ENCODE results near the gene OSBPL6.
"Not testable (repeated sequence)": the region's sequence is repeated elsewhere in the genome, so short reads cannot be mapped to it uniquely, and the experiment has no call there.

The OSBPL6 gene

DNA sequence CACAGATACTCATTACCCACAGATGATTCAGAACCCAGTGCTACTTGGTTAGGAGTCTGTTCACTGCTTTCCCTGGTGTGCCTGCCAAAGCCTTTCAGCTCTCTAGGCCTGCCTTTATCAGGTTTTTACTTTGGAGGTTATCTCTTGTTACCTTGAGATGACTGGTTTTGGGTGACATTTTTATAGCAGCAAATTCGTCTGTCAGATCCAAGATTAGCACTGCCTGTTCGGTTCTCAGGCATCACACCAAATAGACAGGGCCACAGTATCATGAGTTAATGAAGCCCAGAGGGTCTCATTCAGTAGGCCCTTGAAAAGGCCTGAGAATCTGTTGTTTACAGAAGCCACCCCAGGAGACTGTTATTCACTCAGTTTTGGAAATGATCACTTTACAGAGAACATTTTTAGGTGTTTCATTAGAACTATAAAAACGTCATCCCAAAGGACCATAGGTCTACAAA lies 121.2 kb downstream of the OSBPL6 start:
- TF ChIP-seq, protein P1, sequence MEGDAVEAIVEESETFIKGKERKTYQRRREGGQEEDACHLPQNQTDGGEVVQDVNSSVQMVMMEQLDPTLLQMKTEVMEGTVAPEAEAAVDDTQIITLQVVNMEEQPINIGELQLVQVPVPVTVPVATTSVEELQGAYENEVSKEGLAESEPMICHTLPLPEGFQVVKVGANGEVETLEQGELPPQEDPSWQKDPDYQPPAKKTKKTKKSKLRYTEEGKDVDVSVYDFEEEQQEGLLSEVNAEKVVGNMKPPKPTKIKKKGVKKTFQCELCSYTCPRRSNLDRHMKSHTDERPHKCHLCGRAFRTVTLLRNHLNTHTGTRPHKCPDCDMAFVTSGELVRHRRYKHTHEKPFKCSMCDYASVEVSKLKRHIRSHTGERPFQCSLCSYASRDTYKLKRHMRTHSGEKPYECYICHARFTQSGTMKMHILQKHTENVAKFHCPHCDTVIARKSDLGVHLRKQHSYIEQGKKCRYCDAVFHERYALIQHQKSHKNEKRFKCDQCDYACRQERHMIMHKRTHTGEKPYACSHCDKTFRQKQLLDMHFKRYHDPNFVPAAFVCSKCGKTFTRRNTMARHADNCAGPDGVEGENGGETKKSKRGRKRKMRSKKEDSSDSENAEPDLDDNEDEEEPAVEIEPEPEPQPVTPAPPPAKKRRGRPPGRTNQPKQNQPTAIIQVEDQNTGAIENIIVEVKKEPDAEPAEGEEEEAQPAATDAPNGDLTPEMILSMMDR (IDR thresholded peaks at IDR 0.05; ENCODE audit: low read depth, low read length, missing control alignments) = no peak
- no peak for DNase-seq (ENCODE audit: low read depth)
- no peak overlapping the region for H3K4me3 ChIP-seq (ENCODE audit: low read depth, low read length)

DNA sequence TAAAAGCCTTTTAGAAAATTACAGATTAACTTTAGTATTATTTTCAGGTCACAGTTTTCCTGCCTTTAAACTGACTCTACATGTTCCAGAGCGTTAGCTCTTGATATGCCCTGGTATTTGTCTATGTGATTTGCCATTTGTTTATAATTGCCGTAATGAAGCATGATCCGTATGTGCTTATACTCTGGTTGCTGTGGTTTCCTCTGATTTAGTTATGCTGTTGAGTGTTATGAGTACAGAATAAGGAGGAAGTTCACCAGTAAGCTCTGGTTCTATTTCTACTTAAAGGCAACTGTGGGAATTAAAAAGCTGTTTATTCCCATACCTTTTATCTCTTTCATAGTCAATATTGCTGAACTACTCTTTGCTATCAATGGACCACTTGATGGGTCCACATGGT lies 123.5 kb downstream of the OSBPL6 start:
- no peak overlapping the region for H3K4me3 ChIP-seq (ENCODE audit: low read depth, low read length)
- DNase-seq (ENCODE audit: low read depth) = no peak
- TF ChIP-seq, protein P1 (IDR thresholded peaks at IDR 0.05; ENCODE audit: low read depth, low read length, missing control alignments) = no peak

- TF ChIP-seq, protein P1 (IDR thresholded peaks at IDR 0.05; ENCODE audit: low read depth, low read length, missing control alignments) = no peak
- no peak for DNase-seq (ENCODE audit: low read depth)
- no peak overlapping the region for H3K4me3 ChIP-seq (ENCODE audit: low read depth, low read length)
These were observed 125.8 kb downstream of the OSBPL6 start for GRCh38 chr2:178320011-178320585.

DNA sequence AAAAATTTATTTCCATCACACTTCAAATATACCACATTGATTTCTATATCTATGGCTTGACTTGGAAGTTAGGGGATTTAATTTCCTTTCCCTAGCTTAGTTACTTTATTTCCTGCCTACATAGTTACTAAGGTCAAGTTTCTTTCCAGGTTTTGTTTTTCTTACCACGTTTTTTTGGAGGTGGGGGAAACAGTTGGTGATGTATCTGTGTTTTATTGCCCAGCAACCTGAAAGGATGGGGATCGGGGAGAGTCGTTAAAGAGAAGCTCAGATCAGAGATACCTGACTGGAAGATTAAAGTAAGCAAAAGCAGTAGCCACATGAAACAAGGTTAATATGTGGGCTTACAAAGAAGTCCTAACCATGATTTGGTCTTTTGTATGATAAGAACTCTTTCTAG lies 127.8 kb downstream of the OSBPL6 start:
- no peak overlapping the region for H3K4me3 ChIP-seq (ENCODE audit: low read depth, low read length)
- DNase-seq (ENCODE audit: low read depth) = no peak
- TF ChIP-seq, protein P1 (IDR thresholded peaks at IDR 0.05; ENCODE audit: low read depth, low read length, missing control alignments) = no peak

DNA sequence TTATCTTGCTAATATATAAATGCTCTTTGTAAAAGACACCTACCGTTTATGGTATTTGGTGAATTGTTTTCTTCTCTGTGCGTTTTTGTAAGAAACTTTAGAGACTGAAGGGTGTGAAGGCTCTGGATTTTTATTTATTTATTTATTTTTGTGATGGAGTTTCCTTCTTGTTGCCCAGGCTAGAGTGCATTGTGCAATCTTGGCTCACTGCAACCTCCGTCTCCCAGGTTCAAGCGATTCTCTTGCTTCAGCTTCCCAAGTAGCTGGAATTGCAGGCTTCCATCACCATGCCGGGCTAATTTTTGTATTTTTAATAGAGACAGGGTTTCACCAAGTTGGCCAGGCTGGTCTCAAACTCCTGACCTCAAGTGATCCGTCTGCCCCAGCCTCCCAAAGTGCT lies 129.0 kb downstream of the OSBPL6 start:
- H3K4me3 ChIP-seq (ENCODE audit: low read depth, low read length); DNase-seq (ENCODE audit: low read depth): not testable (repeated sequence)

DNA sequence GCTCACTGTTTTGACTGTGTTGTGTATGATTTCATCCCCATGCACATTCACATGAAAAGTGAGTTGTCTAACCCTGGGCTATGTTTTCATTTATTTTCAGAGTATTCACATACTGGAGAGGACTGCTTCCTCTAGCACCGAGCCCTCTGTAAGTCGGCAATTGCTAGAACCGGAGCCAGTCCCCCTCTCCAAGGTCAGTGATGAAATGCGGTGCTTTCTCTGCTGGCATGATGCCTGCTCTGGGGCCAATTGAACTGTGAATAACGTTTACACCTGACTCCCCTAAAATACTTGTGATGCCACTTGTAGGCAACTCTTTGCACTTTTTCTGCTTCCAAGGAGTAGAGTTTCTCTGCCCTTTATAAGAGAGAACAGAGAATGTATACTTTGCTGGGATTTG lies 129.8 kb downstream of the OSBPL6 start:
- no peak for DNase-seq (ENCODE audit: low read depth)
- H3K4me3 ChIP-seq (ENCODE audit: low read depth, low read length) = no peak overlapping the region
- TF ChIP-seq, protein P1 (IDR thresholded peaks at IDR 0.05; ENCODE audit: low read depth, low read length, missing control alignments) = no peak

DNA sequence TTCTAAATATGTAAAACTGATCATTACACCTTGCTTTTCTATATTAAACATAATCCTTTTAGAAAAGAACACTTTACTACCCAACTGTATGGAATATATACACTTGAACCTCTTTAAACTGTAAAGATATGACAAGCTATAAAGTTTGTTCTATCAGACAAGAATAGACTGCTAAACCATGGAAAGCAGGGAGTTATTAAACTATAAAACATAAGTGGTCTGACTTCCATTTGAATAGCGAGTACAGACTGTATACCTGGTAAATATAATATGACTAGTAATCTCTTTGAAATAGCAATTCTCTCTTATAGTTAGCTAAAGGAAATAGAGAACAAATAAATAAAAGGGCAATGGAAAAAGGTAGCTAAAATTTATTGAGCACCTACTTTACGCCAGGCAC lies 131.0 kb downstream of the OSBPL6 start:
- DNase-seq (ENCODE audit: low read depth) = no peak
- TF ChIP-seq, protein P1 (IDR thresholded peaks at IDR 0.05; ENCODE audit: low read depth, low read length, missing control alignments) = no peak
- no peak overlapping the region for H3K4me3 ChIP-seq (ENCODE audit: low read depth, low read length)
